GM12891 (cell line): ENCODE measurements around the gene PHEX.
"Not testable (repeated sequence)": the region's sequence is repeated elsewhere in the genome, so short reads cannot be mapped to it uniquely, and the experiment has no call there.

Source experiments
- DNase-seq: peaks from one replicate; pipeline ENCODE4 v3.0.0; 2011; ENCODE audit warnings: low spot score; ENCODE audit not compliant: insufficient read length
- FAIRE-seq: peaks from 2 replicates; lab custom pipeline; 2011; peaks lifted over from hg19 to GRCh38; lab: Jason Lieb, UNC
- PAX5 ChIP-seq: IDR thresholded peaks from 2 replicates; pipeline ENCODE4 v1.6.1; 2011; ENCODE audit warnings: low read length, moderate library complexity, mild to moderate bottlenecking; ENCODE audit not compliant: insufficient read depth, severe bottlenecking
- POLR2A ChIP-seq: IDR thresholded peaks from 2 replicates; pipeline ENCODE4 v1.6.1; 2011; ENCODE audit warnings: low read depth, low read length, control low read depth
- POLR2AphosphoS5 ChIP-seq: IDR thresholded peaks from 2 replicates; pipeline ENCODE4 v1.6.1; 2011; ENCODE audit warnings: low read depth, low read length, control low read depth
- POU2F2 ChIP-seq: IDR thresholded peaks from 2 replicates; pipeline ENCODE4 v1.6.1; 2011; ENCODE audit warnings: low read depth, mild to moderate bottlenecking, control low read depth, low read length, moderate library complexity
- SPI1 ChIP-seq: IDR thresholded peaks from 2 replicates; pipeline ENCODE4 v1.6.1; 2011; ENCODE audit warnings: low read depth, low read length, control low read depth
- TAF1 ChIP-seq: IDR thresholded peaks from 2 replicates; pipeline ENCODE4 v1.6.1; 2011; ENCODE audit warnings: low read depth, low read length, control low read depth

The PHEX gene

DNA sequence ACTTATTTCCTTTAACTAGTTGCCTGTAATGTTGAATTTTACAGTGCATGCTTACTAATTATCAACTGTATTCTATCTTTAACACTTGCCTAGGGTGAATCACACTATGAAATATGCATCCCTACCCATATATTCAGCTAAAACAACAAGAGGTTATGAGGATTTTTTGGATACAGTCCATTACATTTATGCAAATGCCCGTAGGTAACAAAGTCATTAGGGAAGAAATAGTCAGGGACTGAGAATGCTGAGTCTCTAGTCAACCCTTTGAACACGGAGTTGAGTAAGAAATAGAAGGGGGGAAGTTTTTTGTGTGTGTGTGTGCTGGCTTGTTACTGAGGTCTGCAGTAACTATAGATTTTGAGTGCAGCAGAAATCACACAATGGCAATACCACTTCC, 214.5 kb downstream of the PHEX start:
- TF ChIP-seq POU2F2 = no peak
- DNase-seq (no peak), FAIRE-seq (no peak)

DNA sequence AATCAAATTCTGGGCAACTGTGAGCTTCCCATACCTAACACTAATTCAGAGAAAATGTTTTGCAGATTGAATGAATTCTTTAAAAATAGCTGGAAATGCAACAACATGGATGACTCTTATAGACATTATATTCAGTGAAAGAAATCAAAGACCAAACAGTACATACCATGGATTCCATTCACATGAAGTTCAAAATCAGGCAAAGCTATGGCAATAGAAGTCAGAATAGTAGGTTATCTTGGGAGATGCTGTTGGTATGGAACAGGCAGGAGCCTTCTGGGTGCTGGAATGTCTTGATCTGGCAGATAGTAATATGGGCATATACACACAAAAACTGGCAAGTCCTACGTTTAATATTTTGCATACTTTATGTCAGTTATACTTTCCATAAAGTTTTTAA, 215.0 kb downstream of the PHEX start:
- TF ChIP-seq SPI1 (no peak), POLR2AphosphoS5 (no peak), POU2F2 (no peak), TAF1 (no peak), PAX5 (no peak), POLR2A (no peak)
- FAIRE-seq (no peak), DNase-seq (no peak)

DNA sequence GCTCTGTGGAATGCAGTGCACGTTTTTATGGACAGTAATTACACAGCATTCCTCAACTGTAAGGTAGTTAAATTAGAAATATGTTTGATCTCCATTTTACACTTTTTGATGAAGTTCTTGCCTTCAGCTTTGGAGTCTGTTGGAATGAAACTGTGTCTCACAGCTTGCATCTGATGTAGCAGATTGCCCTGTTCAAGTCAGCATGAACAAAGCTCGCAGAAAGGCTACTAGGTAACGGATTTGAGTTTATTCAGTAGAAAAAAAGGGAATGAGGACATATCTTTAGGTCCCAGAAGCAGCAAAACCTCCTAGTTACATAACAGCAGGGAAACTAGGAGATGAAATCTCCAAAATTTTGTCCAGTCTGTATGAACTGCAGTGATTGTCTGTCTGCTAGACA, 216.3 kb downstream of the PHEX start:
- TF ChIP-seq POLR2AphosphoS5 (no peak), POU2F2 (no peak), TAF1 (no peak), POLR2A (no peak), SPI1 (no peak), PAX5 (no peak)
- DNase-seq = no peak
- FAIRE-seq = no peak

DNA sequence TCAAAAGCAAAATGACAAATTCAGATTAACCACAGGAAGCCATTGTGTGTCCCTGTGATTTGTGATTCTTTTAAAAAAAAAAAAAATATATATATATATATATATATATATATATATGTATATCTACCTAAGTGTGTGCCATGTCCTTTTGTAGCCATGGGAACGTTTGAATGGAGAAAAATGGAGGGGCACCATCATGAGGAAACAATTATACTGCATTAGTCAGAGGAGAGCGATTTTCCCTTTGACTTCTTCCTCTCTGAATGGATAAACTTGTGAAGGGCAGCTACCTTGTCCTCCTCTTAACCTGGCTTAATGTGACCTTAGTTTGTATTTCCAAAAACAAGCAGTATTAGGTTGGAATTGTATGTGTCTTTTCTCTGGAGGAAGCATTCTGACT, 217.2 kb downstream of the PHEX start:
- DNase-seq (no peak), FAIRE-seq (no peak)
- no peak for TF ChIP-seq POLR2AphosphoS5
- TF ChIP-seq POU2F2 = no peak
- TF ChIP-seq POLR2A = no peak
- no peak for TF ChIP-seq SPI1
- no peak for TF ChIP-seq PAX5
- no peak for TF ChIP-seq TAF1

DNA sequence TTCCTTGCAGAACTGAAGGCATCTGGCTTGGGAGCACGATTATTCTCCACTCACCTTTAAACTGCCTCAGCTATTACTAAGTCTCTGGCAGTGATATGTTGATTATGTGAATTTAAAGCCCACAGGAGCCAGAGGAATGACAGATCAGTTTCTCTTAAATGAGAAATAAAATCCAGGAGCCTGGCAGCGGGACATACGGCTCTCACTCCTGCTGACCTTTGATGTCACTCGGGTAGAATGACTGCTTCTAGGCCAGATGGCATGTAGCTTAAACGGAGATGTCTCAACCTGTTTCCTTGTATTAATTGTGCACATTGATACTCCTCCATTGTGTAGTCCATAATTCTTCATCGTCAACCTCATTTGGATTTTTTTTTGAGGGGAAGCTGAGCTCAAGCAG, 236.6 kb downstream of the PHEX start:
- DNase-seq (no peak), FAIRE-seq (no peak)
- TF ChIP-seq TAF1 (no peak), POU2F2 (no peak), POLR2A (no peak), POLR2AphosphoS5 (no peak), PAX5 (no peak), SPI1 (no peak)

- no peak for DNase-seq
- TF ChIP-seq POU2F2 (no peak), POLR2A (no peak), SPI1 (no peak), PAX5 (no peak), TAF1 (no peak), POLR2AphosphoS5 (no peak)
- FAIRE-seq = no peak
These were observed 240.5 kb downstream of the PHEX start, which contains the start of gene CBLL2 for GRCh38 chrX:22272613-22273012. CBLL2 (plus strand) TSS chrX:22272913; CDS start chrX:22272992, 79 bp downstream.

- DNase-seq (no peak), FAIRE-seq (no peak)
- no peak for TF ChIP-seq TAF1
- TF ChIP-seq PAX5 = no peak
- TF ChIP-seq POU2F2 = no peak
- TF ChIP-seq SPI1 = no peak
- TF ChIP-seq POLR2A = no peak
- TF ChIP-seq POLR2AphosphoS5 = no peak
These were observed 241.7 kb downstream of the PHEX start for GRCh38 chrX:22273714-22274317.

GRCh38 chrX:22276781-22277180, 244.7 kb downstream of the PHEX start:
- FAIRE-seq (no peak), DNase-seq (no peak)
- TF ChIP-seq POU2F2 (no peak), POLR2AphosphoS5 (no peak), POLR2A (no peak), SPI1 (no peak), TAF1 (no peak), PAX5 (no peak)

DNA sequence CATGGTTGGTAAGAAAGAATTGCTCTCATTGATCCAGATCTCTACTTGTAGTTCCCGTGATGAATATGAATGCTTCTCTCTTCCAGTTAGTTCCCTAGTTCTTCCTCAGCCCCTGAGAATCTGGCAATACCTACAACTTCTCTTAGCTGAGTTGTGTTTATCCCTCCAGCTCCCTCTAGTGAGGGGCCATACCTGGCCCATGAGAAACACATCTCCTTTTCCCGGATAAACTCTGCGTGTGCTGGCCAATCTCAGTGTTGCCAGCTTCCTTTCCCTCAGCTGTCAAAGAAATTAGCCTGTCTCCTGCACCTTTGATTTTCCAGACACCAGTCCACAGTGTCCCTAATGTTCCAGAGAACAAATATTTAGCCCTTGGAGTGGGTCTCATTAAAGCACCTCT, 246.2 kb downstream of the PHEX start:
- FAIRE-seq = no peak

DNA sequence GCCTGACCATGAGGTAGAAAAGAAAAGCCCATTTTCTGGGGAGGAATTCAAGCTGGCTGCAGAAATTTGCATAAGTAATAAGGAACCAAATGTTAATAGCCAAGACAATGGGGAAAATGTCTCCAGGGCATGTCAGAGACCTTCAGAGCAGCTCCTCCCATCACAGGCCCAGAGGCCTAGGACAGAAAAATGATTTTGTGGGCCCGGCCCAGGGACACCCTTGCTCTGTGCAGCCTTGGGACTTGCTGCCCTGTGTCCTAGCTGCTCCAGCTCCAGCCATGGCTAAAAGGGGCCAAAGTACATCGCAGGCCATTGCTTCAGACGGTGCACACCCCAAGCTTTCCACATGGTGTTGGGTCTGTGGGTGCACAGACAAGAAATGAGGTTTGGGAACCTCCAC, 257.1 kb downstream of the PHEX start:
- not testable (repeated sequence) for DNase-seq, FAIRE-seq

More for the DNA sequence above, 246.2 kb downstream of the PHEX start:
- no peak for TF ChIP-seq PAX5
- TF ChIP-seq SPI1 = no peak
- no peak for TF ChIP-seq POU2F2
- TF ChIP-seq POLR2AphosphoS5 = no peak
- TF ChIP-seq TAF1 = no peak
- no peak for TF ChIP-seq POLR2A
- DNase-seq = no peak
